ENCODE results near the gene CDHR2.

Gene CDHR2

GRCh38 chr5:176532795-176533194, 16.3 kb upstream of the CDHR2 start:
- H3K4me1 ChIP-seq (ENCODE audit: insufficient read depth, low read length, severe bottlenecking): peaks cover 68% of the 10 kb centered on the region
- peak overlapping the region; percentile 99; the same call in 1 of the 2 replicates for H3K9ac ChIP-seq (ENCODE audit: low read length)
- H3K36me3 ChIP-seq (ENCODE audit: insufficient read depth, low read length): peaks cover 62% of the 10 kb centered on the region
- TF ChIP-seq EZH2 (IDR thresholded peaks at IDR 0.05; ENCODE audit: borderline replicate concordance, low read length) (no peak), CTCF (IDR thresholded peaks at IDR 0.05; ENCODE audit: low read length) (no peak)
- H3K4me3 ChIP-seq (ENCODE audit: low read depth, low read length, poor library complexity, severe bottlenecking): peak overlapping the region; percentile 94
- H3K4me2 ChIP-seq (ENCODE audit: low read length): peak overlapping the region; percentile 95
- no peaks in the 10 kb centered on the region for H4K20me1 ChIP-seq (ENCODE audit: insufficient read depth, low read length)
- H3K27ac ChIP-seq (ENCODE audit: low read depth, low read length, poor library complexity, severe bottlenecking): peak overlapping the region; percentile 96
- no peaks in the 10 kb centered on the region for H3K9me3 ChIP-seq (ENCODE audit: low read length)
- H3F3A ChIP-seq (ENCODE audit: insufficient read depth, low read length): no peaks in the 10 kb centered on the region
- H3K27me3 ChIP-seq (ENCODE audit: insufficient read depth, low read length): no peaks in the 10 kb centered on the region
- H3K9me2 ChIP-seq (ENCODE audit: low read depth, low read length): no peaks in the 10 kb centered on the region
- H2AFZ ChIP-seq (ENCODE audit: low read length): no peak overlapping the region
- H3K79me2 ChIP-seq (ENCODE audit: insufficient read depth, low read length): peaks cover 34% of the 10 kb centered on the region

GRCh38 chr5:176533390-176533789, 15.8 kb upstream of the CDHR2 start:
- peak overlapping the region; percentile 96 for H3K27ac ChIP-seq (ENCODE audit: low read depth, low read length, poor library complexity, severe bottlenecking)
- peak overlapping the region; percentile 95 for H3K4me2 ChIP-seq (ENCODE audit: low read length)
- H3K4me3 ChIP-seq (ENCODE audit: low read depth, low read length, poor library complexity, severe bottlenecking): peak overlapping the region; percentile 94
- peaks cover 56% of the 10 kb centered on the region for H3K36me3 ChIP-seq (ENCODE audit: insufficient read depth, low read length)
- H3F3A ChIP-seq (ENCODE audit: insufficient read depth, low read length): no peaks in the 10 kb centered on the region
- no peak overlapping the region for H2AFZ ChIP-seq (ENCODE audit: low read length)
- no peaks in the 10 kb centered on the region for H4K20me1 ChIP-seq (ENCODE audit: insufficient read depth, low read length)
- TF ChIP-seq CTCF (IDR thresholded peaks at IDR 0.05; ENCODE audit: low read length): no peak
- no peak for TF ChIP-seq EZH2 (IDR thresholded peaks at IDR 0.05; ENCODE audit: borderline replicate concordance, low read length)
- no peaks in the 10 kb centered on the region for H3K27me3 ChIP-seq (ENCODE audit: insufficient read depth, low read length)
- peaks cover 73% of the 10 kb centered on the region for H3K4me1 ChIP-seq (ENCODE audit: insufficient read depth, low read length, severe bottlenecking)
- H3K79me2 ChIP-seq (ENCODE audit: insufficient read depth, low read length): peaks cover 34% of the 10 kb centered on the region
- no peaks in the 10 kb centered on the region for H3K9me2 ChIP-seq (ENCODE audit: low read depth, low read length)
- H3K9me3 ChIP-seq (ENCODE audit: low read length): no peaks in the 10 kb centered on the region
- H3K9ac ChIP-seq (ENCODE audit: low read length): peak overlapping the region; percentile 99

DNA sequence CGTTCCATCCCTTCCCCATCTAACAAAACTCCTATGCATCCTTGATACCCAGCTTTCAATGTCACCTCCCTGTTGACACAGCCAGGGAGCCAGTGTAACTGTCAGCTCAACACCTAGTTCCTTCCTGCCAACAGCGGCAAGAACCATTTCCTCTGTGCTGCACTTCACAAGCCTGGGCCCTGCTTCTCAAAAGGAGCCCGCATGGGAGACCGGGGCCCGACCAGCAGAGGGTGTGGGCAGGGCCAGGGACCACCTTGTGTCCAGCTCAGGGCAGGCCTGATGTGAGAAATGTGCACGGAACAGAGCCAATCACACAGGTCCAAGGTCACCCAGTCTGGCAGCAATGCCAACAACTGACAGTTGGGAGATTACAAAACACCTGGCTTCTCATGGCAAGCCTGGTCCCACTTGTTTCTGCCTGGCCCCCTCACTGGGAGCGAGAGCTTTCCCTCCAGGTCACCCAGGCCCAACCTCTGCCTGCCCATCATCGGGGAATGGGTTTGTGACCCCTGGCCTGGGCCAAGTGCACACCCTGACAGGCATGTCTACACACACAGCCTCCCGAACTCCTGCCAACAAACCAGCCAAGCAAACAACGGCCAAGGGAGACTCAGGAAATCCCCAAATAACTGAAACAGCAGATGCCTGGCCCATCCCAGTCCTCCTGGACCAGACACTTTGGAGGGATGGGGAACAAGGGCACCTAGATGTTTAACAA, 15.1 kb upstream of the CDHR2 start:
- Histone ChIP-seq H3K36me3 (ENCODE audit: insufficient read depth, low read length) (peaks cover 49% of the 10 kb centered on the region), H2AFZ (ENCODE audit: low read length) (no peak overlapping the region), H3F3A (ENCODE audit: insufficient read depth, low read length) (no peaks in the 10 kb centered on the region), H3K79me2 (ENCODE audit: insufficient read depth, low read length) (peaks cover 34% of the 10 kb centered on the region), H3K4me3 (ENCODE audit: low read depth, low read length, poor library complexity, severe bottlenecking) (peak overlapping the region; percentile 94), H3K4me2 (ENCODE audit: low read length) (peak overlapping the region; percentile 95), H3K27me3 (ENCODE audit: insufficient read depth, low read length) (no peaks in the 10 kb centered on the region), H3K4me1 (ENCODE audit: insufficient read depth, low read length, severe bottlenecking) (peaks cover 73% of the 10 kb centered on the region), H3K9ac (ENCODE audit: low read length) (peak overlapping the region; percentile 99), H3K27ac (ENCODE audit: low read depth, low read length, poor library complexity, severe bottlenecking) (peak overlapping the region; percentile 96), H4K20me1 (ENCODE audit: insufficient read depth, low read length) (no peaks in the 10 kb centered on the region), H3K9me2 (ENCODE audit: low read depth, low read length) (no peaks in the 10 kb centered on the region), H3K9me3 (ENCODE audit: low read length) (no peaks in the 10 kb centered on the region)
- TF ChIP-seq EZH2 (IDR thresholded peaks at IDR 0.05; ENCODE audit: borderline replicate concordance, low read length) (no peak), CTCF (IDR thresholded peaks at IDR 0.05; ENCODE audit: low read length) (peak; percentile 15; the same call in 1 of the 2 replicates)

All from OCI-LY1 (cell line).